D721Med (cell line): ENCODE results near the gene ANO10.

Experiments
- DNase-seq: peaks from one replicate; pipeline ENCODE4 v3.0.0; 2011; ENCODE audit warnings: low spot score; ENCODE audit not compliant: insufficient read length
- FAIRE-seq: peaks from 2 replicates; lab custom pipeline; 2011; peaks lifted over from hg19 to GRCh38; lab: Jason Lieb, UNC
- TF ChIP-seq, protein P1 (sequence below): IDR thresholded peaks from 2 replicates; pipeline ENCODE4 v1.5.1; 2012; ENCODE audit warnings: mild to moderate bottlenecking, control low read depth; ENCODE audit not compliant: insufficient read depth; ENCODE audit errors: missing control alignments

Gene ANO10

DNA sequence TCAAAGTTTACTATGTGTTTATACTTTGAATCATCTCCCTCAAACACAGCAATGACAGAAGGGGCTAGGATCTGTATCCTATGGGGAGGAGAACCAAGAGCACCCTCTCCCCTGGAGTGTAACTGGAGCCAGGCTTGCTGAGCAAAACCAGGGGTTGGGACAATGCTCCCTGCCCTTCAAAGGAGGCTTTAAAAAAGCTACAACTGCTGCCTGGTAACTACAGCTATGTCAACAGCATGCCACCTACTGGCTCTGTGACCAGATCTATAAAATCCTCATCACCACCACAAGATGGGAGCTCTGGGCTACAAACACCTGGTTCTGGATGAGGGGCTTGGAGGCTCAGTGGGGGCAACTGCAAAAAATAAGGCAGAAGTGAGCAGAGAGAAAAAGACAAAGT is 61.9 kb downstream of the ANO10 start:
- DNase-seq (no peak), FAIRE-seq (no peak)
- TF ChIP-seq, protein P1, sequence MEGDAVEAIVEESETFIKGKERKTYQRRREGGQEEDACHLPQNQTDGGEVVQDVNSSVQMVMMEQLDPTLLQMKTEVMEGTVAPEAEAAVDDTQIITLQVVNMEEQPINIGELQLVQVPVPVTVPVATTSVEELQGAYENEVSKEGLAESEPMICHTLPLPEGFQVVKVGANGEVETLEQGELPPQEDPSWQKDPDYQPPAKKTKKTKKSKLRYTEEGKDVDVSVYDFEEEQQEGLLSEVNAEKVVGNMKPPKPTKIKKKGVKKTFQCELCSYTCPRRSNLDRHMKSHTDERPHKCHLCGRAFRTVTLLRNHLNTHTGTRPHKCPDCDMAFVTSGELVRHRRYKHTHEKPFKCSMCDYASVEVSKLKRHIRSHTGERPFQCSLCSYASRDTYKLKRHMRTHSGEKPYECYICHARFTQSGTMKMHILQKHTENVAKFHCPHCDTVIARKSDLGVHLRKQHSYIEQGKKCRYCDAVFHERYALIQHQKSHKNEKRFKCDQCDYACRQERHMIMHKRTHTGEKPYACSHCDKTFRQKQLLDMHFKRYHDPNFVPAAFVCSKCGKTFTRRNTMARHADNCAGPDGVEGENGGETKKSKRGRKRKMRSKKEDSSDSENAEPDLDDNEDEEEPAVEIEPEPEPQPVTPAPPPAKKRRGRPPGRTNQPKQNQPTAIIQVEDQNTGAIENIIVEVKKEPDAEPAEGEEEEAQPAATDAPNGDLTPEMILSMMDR = no peak

DNA sequence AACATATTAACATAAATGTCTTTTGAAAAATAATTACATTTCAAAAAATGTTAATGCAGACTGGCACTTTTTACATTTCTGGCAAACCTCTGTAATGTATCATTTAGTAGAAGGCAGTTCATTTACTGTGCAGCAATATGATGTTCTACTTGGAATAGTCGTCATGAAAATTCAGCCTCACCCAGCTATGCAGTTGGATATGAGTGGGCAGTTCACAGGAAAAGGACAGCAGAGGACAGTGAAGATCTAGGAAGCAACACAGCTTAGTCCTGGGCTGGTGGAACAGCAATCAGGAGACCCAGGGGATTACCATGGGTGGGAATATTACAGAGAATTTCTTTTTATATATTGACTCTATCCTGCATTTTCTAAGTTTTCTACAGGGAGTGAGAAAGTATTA is 63.6 kb downstream of the ANO10 start:
- no peak for DNase-seq
- FAIRE-seq = no peak
- TF ChIP-seq, protein P1 = no peak

DNA sequence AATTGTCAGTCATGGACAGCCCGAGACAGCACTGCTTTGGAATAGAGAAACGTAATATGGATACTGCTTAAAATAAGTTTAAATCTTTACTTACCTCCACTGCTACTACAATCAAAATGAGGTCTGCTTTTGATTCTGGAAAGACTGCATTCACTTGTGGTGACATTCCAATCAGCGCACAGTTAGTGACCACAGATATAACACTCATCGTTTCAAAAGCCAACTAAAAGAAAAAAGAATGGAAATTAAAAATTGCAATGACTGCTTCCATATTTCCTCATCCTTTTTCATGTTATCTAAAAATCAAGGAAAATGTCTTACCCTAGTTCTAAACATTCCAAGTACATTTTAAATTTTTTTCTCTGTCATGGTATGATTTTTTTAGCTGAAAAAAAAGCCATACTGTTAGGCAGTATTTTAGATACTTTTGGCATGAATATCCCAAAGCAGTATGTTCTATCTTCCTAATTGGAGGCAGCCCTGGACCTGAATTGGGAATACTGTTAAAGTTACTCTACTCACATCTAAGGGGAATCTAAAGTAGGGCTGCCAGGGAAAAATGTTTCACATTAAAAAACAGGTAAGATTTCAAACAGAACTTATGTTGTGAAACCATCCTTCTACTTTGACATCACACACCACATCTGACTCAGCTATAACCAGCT is 72.1 kb downstream of the ANO10 start:
- TF ChIP-seq, protein P1 = no peak
- no peak for DNase-seq
- FAIRE-seq = no peak

- TF ChIP-seq, protein P1 = peak; percentile 71
- peak; percentile 15 for DNase-seq
- peak; percentile 91 for FAIRE-seq
Measured at GRCh38 chr3:43544277-43544676, 77.5 kb downstream of the ANO10 start.

- DNase-seq = no peak
- FAIRE-seq = no peak
- TF ChIP-seq, protein P1 = no peak
Measured at GRCh38 chr3:43542328-43543043, 79.3 kb downstream of the ANO10 start.

DNA sequence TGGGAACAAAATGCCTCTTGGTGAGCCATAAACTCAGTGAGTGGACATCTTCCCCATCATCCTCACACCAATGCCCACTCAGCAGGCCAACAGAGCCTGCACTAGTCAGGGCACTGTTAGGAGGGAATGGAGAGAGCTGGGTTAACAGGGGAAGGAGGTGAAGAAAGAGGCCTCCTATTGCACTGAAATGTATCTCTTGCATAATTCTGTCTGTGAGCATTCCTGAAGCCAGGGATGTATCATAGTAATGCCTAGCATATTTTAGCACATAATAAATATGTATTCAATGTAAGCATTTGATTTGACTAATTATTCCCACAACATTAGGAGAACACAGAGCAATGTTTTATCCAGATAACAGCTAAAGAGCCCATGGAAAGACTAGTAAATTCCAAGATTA is 81.2 kb downstream of the ANO10 start:
- FAIRE-seq (no peak), DNase-seq (no peak)
- TF ChIP-seq, protein P1 = no peak

- FAIRE-seq = no peak
Measured at GRCh38 chr3:43539321-43539720, 82.5 kb downstream of the ANO10 start.

More at GRCh38 chr3:43539321-43539720, 82.5 kb downstream of the ANO10 start:
- TF ChIP-seq, protein P1 = no peak
- DNase-seq = no peak
